A673 (cell line): ENCODE data around the gene H1-8. TPM values are rescaled to one million over a fixed set of nuclear protein-coding genes. Genes with fewer than 3 reads are reported as not detected.

ENCODE experiments used
- BruUV-seq: library from RNA; stranded (reverse); fragments of 400-500 nt; replicated peaks from 2 replicates; lab custom pipeline; 2021; lab: Mats Ljungman, UMichigan
- CTCF ChIA-PET: fragments of 300-600 bp; sonication (Branson Sonifier 250); formaldehyde crosslinking; loops from one replicate; lab custom pipeline; 2022; ENCODE audit warnings: antibody characterized with exemption; lab: Charles Lee
- POLR2A ChIA-PET: fragments of 300-600 bp; sonication (Branson Sonifier 250); formaldehyde crosslinking; loops from one replicate; lab custom pipeline; 2022; ENCODE audit warnings: antibody characterized with exemption; ENCODE audit not compliant: low non-redundant PET; lab: Charles Lee
- DNase-seq: peaks from one replicate; pipeline ENCODE4 v3.0.0-alpha.2; 2015; ENCODE audit warnings: low spot score
- H3K27ac ChIP-seq: fragments of 200-600 bp; sonication (generic); 2 replicates; pipeline ENCODE4 v1.5.1; 2016; ENCODE audit warnings: mixed run types, low read depth, mild to moderate bottlenecking, mixed read lengths, antibody characterized with exemption, low read length; ENCODE audit not compliant: poor library complexity, severe bottlenecking
- H3K27me3 ChIP-seq: fragments of 200-600 bp; sonication (generic); replicated peaks from 2 replicates; pipeline ENCODE4 v1.6.1; 2017; ENCODE audit warnings: mixed run types, low read depth, mild to moderate bottlenecking, mixed read lengths, antibody characterized with exemption, low read length; ENCODE audit not compliant: insufficient read depth, poor library complexity
- H3K36me3 ChIP-seq: fragments of 200-600 bp; sonication (generic); 2 replicates; pipeline ENCODE4 v1.6.1; 2016; ENCODE audit warnings: mixed run types, mild to moderate bottlenecking, mixed read lengths, antibody characterized with exemption, low read length; ENCODE audit not compliant: insufficient read depth, poor library complexity, severe bottlenecking
- H3K4me1 ChIP-seq: fragments of 200-600 bp; sonication (generic); 2 replicates; pipeline ENCODE4 v1.6.1; 2017; ENCODE audit warnings: mixed run types, mild to moderate bottlenecking, mixed read lengths, antibody characterized with exemption, low read length; ENCODE audit not compliant: insufficient read depth, poor library complexity, severe bottlenecking
- H3K4me3 ChIP-seq: fragments of 200-600 bp; sonication (generic); 2 replicates; pipeline ENCODE4 v1.5.1; 2016; ENCODE audit warnings: low read depth, mixed run types, mild to moderate bottlenecking, mixed read lengths, low read length; ENCODE audit not compliant: poor library complexity, severe bottlenecking
- H3K9me3 ChIP-seq: fragments of 200-600 bp; sonication (generic); 2 replicates; pipeline ENCODE4 v1.6.1; 2016; ENCODE audit warnings: mixed run types, low read depth, mild to moderate bottlenecking, mixed read lengths, antibody characterized with exemption, low read length; ENCODE audit not compliant: poor library complexity, severe bottlenecking
- EZH2 ChIP-seq: fragments of 200-600 bp; sonication (generic); IDR thresholded peaks from 2 replicates; pipeline ENCODE4 v1.6.1; 2017; ENCODE audit warnings: borderline replicate concordance, low read depth, mild to moderate bottlenecking, mixed read lengths, antibody characterized with exemption, low read length; ENCODE audit not compliant: poor library complexity, severe bottlenecking
- intact Hi-C: fragments of 100-400 bp; cut with micrococcal nuclease; formaldehyde crosslinking; loops from one replicate; pipeline ENCODE4 v1.10.0; 2022; ENCODE audit not compliant: unreplicated experiment
- total RNA-seq: library from RNA; stranded (reverse); gene quantifications from 2 replicates; pipeline ENCODE4 v1.2.3, GENCODE V29; 2021
- TF ChIP-seq, protein P1 (sequence below): fragments of 300-800, 200-600 bp; sonication (generic); conservative IDR thresholded peaks from 2 replicates; pipeline ENCODE4 v1.5.1; 2017; ENCODE audit warnings: low read depth, mild to moderate bottlenecking, antibody characterized with exemption, low read length, moderate library complexity, mixed read lengths

Gene H1-8
- total RNA-seq, 1 experiment from 2014 or later = not detected

GRCh38 chr3:129518038-129518561, 24.9 kb upstream of the H1-8 start:
- CTCF ChIA-PET = no interaction called here
- TF ChIP-seq, protein P1, sequence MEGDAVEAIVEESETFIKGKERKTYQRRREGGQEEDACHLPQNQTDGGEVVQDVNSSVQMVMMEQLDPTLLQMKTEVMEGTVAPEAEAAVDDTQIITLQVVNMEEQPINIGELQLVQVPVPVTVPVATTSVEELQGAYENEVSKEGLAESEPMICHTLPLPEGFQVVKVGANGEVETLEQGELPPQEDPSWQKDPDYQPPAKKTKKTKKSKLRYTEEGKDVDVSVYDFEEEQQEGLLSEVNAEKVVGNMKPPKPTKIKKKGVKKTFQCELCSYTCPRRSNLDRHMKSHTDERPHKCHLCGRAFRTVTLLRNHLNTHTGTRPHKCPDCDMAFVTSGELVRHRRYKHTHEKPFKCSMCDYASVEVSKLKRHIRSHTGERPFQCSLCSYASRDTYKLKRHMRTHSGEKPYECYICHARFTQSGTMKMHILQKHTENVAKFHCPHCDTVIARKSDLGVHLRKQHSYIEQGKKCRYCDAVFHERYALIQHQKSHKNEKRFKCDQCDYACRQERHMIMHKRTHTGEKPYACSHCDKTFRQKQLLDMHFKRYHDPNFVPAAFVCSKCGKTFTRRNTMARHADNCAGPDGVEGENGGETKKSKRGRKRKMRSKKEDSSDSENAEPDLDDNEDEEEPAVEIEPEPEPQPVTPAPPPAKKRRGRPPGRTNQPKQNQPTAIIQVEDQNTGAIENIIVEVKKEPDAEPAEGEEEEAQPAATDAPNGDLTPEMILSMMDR = no peak
- no peak for TF ChIP-seq EZH2
- no peaks in the 10 kb centered on the region for H3K27me3 ChIP-seq
- intact Hi-C loops = no loop called here
- H3K36me3 ChIP-seq = peaks cover 3% of the 10 kb centered on the region
- BruUV-seq = no TSS peak
- H3K27ac ChIP-seq = no peak overlapping the region
- DNase-seq = no peak
- H3K4me3 ChIP-seq = no peak overlapping the region
- no peaks in the 10 kb centered on the region for H3K9me3 ChIP-seq
- POLR2A ChIA-PET = no interaction called here
- no peaks in the 10 kb centered on the region for H3K4me1 ChIP-seq

DNA sequence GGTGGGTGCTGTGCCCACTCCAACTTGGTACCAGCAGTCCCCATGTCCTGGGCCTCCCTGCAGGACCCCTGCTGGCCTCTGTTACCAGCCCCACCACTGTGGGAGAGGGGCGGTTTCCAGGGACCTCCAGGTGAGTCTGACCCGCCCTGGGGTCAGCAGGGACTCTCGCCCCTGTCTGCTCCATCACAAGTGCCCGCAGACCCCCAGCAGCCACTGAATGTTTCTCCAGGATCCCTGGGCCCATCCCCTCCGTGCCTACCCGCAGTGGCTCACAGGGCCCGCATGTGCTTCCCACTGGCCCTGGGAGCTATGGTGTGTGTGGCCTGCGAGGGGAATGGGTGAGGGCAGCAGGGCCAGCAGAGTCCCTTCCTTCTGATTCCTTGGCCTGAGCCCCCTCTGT, 24.4 kb upstream of the H1-8 start:
- ChIA-PET POLR2A (no interaction called here), CTCF (no interaction called here)
- TF ChIP-seq, protein P1 = no peak
- no peak for TF ChIP-seq EZH2
- intact Hi-C loops = no loop called here
- Histone ChIP-seq H3K27me3 (no peaks in the 10 kb centered on the region), H3K27ac (no peak overlapping the region), H3K9me3 (no peaks in the 10 kb centered on the region), H3K4me1 (no peaks in the 10 kb centered on the region), H3K36me3 (no peaks in the 10 kb centered on the region), H3K4me3 (no peak overlapping the region)
- BruUV-seq = no TSS peak
- DNase-seq = no peak

DNA sequence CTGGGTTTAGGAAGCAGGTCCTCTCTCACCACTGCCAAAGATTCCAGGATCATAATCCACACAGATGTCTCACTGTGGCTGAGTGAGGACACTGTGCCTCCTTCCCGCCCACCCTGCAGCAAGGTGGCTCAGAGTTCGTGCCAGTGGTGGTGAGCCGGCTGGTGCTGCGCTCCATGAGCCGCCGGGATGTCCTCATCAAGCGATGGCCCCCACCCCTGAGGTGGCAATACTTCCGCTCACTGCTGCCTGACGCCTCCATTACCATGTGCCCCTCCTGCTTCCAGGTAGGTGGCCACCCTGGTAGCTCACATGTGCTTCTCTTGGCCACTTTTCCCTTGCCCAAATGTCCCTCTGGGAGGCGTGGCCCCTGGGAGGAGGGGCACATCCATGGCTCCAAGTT, 23.5 kb upstream of the H1-8 start:
- Histone ChIP-seq H3K27ac (no peak overlapping the region), H3K4me1 (no peaks in the 10 kb centered on the region), H3K9me3 (no peaks in the 10 kb centered on the region), H3K36me3 (no peaks in the 10 kb centered on the region), H3K27me3 (no peaks in the 10 kb centered on the region), H3K4me3 (no peak overlapping the region)
- CTCF ChIA-PET = no interaction called here
- TF ChIP-seq, protein P1 = no peak
- no peak for TF ChIP-seq EZH2
- intact Hi-C loops = no loop called here
- POLR2A ChIA-PET = no interaction called here
- DNase-seq = no peak
- BruUV-seq = no TSS peak
